ENCODE data around the gene SH3BGR. TPM values are rescaled to one million over a fixed set of nuclear protein-coding genes. Genes with fewer than 3 reads are reported as not detected.
"Not testable (repeated sequence)": the region's sequence is repeated elsewhere in the genome, so short reads cannot be mapped to it uniquely, and the experiment has no call there.

Gene SH3BGR
- total RNA-seq (2022) (3.2 and 3.7 TPM in 2 replicates), Bru-seq, nascent RNA (percentile 38 among the genes with signal in this experiment), BruChase-seq, experiment 1, labeled RNA remaining after a 6-hour chase (percentile 37 among the genes with signal in this experiment), BruChase-seq, experiment 2, labeled RNA remaining after a 2-hour chase (percentile 32 among the genes with signal in this experiment)
- long read RNA-seq, partial matches to known transcripts, result 0 of 11 reads
- long read RNA-seq, other reads (novel, unspliced or antisense), result 10 of 11 reads

DNA sequence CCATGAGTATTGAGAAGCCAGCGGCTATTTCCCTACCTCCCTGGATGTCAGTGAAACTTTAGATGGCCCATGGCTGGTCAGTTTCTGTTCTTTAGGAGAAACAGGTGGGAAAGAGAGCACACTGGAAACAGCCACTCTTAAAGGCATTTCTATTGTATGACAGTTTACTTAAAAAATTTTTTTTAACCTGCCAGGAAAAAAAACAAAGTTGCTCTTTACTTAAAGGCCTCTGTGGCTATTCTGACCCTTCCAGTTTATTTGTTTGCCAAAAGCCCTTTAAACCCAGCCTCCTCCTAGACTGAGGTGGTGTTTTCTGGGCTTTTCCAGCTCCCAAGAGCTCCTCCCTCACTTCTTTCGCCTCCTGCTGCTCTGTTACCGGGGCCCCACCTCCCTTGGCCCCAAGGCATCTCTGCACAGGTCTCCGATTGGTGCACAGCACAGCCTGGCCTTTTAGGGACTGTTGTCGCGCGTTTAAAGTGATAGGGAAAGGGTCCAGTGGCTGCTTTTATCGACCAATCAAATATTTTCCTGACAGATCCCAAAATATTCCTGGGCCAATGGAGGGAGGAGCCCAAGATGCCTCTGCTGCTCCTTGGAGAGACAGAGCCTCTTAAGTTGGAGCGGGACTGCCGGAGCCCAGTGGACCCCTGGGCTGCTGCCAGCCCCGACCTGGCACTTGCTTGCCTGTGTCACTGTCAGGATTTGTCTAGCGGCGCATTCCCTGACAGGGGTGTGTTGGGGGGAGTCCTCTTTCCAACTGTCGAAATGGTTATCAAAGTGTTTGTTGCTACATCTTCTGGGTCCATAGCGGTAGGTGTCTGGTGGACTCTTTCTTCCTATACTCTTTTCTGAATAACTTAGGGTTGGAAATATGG, at the start of gene SH3BGR:
TSS of gene SH3BGR (plus strand) at position 639 of the 875 bp plus-strand sequence. CDS start at position 766, 127 bp downstream.
- no peaks in the 10 kb centered on the region for H3K9me3 Mint-ChIP-seq (ENCODE audit: low read depth, unreplicated experiment)
- H3K4me3 Mint-ChIP-seq (ENCODE audit: low read depth, unreplicated experiment), result no peak within 1 kb of the TSS
- intact Hi-C loops (cut with micrococcal nuclease; ENCODE audit: unreplicated experiment), result no loop called here
- CTCF ChIA-PET, result no interaction called here
- no peaks in the 10 kb centered on the region for H3K27me3 Mint-ChIP-seq (ENCODE audit: unreplicated experiment)
- TF ChIP-seq, protein P1, sequence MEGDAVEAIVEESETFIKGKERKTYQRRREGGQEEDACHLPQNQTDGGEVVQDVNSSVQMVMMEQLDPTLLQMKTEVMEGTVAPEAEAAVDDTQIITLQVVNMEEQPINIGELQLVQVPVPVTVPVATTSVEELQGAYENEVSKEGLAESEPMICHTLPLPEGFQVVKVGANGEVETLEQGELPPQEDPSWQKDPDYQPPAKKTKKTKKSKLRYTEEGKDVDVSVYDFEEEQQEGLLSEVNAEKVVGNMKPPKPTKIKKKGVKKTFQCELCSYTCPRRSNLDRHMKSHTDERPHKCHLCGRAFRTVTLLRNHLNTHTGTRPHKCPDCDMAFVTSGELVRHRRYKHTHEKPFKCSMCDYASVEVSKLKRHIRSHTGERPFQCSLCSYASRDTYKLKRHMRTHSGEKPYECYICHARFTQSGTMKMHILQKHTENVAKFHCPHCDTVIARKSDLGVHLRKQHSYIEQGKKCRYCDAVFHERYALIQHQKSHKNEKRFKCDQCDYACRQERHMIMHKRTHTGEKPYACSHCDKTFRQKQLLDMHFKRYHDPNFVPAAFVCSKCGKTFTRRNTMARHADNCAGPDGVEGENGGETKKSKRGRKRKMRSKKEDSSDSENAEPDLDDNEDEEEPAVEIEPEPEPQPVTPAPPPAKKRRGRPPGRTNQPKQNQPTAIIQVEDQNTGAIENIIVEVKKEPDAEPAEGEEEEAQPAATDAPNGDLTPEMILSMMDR (IDR thresholded peaks at IDR 0.05; ENCODE audit: unreplicated experiment), result no peak
- no peak within 1 kb of the TSS for H3K27ac Mint-ChIP-seq (ENCODE audit: unreplicated experiment)
- BruUV-seq (replicated peaks), result no TSS peak
- no peaks in the 10 kb centered on the region for H3K36me3 Mint-ChIP-seq (ENCODE audit: insufficient read depth, unreplicated experiment)
- no peak for DNase-seq
- H3K4me1 Mint-ChIP-seq (ENCODE audit: low read depth, unreplicated experiment), result no peaks in the 10 kb centered on the region

DNA sequence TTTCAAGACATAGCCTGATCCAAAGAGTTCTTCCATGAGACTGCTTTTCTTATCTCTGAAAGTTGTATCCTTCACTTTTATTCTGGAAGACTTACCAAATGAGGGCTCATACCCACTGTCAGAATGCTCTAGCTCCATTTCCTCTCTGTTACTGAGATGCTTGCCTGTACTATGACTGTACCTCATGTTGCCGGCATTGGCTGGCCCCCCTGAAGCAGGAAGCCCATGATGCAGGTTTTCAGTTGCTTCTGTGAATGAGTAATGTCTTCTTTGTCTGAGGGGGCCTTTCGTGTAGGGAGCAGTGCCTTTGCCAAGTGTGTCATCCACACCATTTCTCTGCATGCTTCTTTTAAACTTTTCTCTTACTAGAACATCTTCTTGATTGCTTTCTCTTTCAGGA, 45.7 kb upstream of the SH3BGR start:
- no peaks in the 10 kb centered on the region for H3K4me1 Mint-ChIP-seq (ENCODE audit: low read depth, unreplicated experiment)
- no peaks in the 10 kb centered on the region for H3K27me3 Mint-ChIP-seq (ENCODE audit: unreplicated experiment)
- H3K27ac Mint-ChIP-seq (ENCODE audit: unreplicated experiment), result no peak overlapping the region
- TF ChIP-seq, protein P1 (IDR thresholded peaks at IDR 0.05; ENCODE audit: unreplicated experiment), result no peak
- CTCF ChIA-PET, result no interaction called here
- H3K9me3 Mint-ChIP-seq (ENCODE audit: low read depth, unreplicated experiment), result no peaks in the 10 kb centered on the region
- BruUV-seq (replicated peaks), result no TSS peak
- no peak overlapping the region for H3K4me3 Mint-ChIP-seq (ENCODE audit: low read depth, unreplicated experiment)
- no peak for DNase-seq
- intact Hi-C loops (cut with micrococcal nuclease; ENCODE audit: unreplicated experiment), result no loop called here
- H3K36me3 Mint-ChIP-seq (ENCODE audit: insufficient read depth, unreplicated experiment), result no peaks in the 10 kb centered on the region

DNA sequence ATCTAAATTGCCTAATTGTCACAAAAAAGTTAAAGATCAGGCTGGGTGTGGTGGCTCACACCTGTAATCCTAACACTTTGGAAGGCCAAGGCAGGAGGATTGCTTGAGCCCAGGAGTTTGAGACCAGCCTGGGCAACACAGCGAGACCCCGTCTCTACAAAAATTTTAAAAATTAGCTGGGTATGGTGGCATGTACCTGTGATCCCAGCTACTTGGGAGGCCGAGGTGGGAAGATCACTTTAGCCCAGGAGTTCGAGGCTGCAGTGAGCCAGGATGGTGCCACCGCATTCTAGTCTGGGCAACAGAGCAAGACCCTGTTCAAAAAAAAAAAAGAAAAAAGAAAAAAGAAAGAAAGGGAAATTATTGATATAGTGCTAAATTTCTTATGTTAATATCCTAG, 32.6 kb upstream of the SH3BGR start:
- BruUV-seq (replicated peaks); H3K27ac Mint-ChIP-seq (ENCODE audit: unreplicated experiment); H3K4me1 Mint-ChIP-seq (ENCODE audit: low read depth, unreplicated experiment); DNase-seq; H3K4me3 Mint-ChIP-seq (ENCODE audit: low read depth, unreplicated experiment); H3K36me3 Mint-ChIP-seq (ENCODE audit: insufficient read depth, unreplicated experiment); intact Hi-C loops (cut with micrococcal nuclease; ENCODE audit: unreplicated experiment); H3K27me3 Mint-ChIP-seq (ENCODE audit: unreplicated experiment); H3K9me3 Mint-ChIP-seq (ENCODE audit: low read depth, unreplicated experiment); CTCF ChIA-PET: not testable (repeated sequence)

DNA sequence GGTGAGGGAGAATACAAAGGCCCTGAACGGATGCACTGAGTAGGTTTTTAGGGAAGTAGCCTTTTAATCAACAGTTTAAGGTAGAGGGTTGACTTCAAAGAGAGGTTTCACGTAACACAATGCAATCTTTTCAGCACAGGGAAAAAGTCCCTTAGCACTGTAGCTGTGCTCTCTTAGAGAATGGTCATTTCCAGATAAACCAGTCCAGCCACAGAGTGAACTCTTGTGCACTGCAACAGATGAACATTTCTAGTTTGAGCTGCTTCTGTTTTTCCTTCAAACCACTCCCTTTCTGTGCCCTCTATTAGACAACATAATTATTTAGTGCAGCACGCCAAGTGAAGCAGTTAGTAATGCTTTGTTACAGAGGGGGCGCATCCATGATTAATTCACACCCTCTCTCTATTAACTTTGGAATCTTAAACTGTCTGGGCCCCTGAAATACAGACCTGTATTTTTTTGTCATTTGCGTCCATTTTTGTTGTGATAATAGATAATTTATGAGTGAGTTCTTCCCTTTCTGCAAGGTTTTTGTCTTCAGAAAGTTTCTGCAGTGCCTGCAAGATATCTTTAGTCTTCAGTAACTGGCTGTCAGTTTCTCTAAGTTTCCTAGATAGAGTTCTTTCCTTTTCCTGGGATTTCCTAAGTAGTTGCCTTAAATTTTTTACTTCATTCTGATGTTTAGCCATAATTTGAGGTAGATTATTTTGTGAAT, 29.1 kb upstream of the SH3BGR start:
- Mint-ChIP-seq H3K27ac (ENCODE audit: unreplicated experiment) (no peak overlapping the region), H3K27me3 (ENCODE audit: unreplicated experiment) (no peaks in the 10 kb centered on the region), H3K36me3 (ENCODE audit: insufficient read depth, unreplicated experiment) (no peaks in the 10 kb centered on the region), H3K4me3 (ENCODE audit: low read depth, unreplicated experiment) (no peak overlapping the region), H3K9me3 (ENCODE audit: low read depth, unreplicated experiment) (no peaks in the 10 kb centered on the region), H3K4me1 (ENCODE audit: low read depth, unreplicated experiment) (peaks cover 9% of the 10 kb centered on the region)
- DNase-seq, result peak; percentile 16
- no TSS peak for BruUV-seq (replicated peaks)
- CTCF ChIA-PET, result interaction anchor here (0.6 to 0.7 kb wide), 2 partner anchors 25 to 44 kb away, joined by 4 to 9 read pairs; no protein-coding TSS in a partner anchor
- TF ChIP-seq, protein P1 (IDR thresholded peaks at IDR 0.05; ENCODE audit: unreplicated experiment), result no peak
- intact Hi-C loops (cut with micrococcal nuclease; ENCODE audit: unreplicated experiment), result no loop called here
